Neuronal stem cell (in vitro differentiated cells): ENCODE measurements around the gene FAM171A2.

ENCODE experiments used
- DNase-seq: peaks from one replicate; pipeline ENCODE4 v3.0.0-alpha.2; 2013; ENCODE audit warnings: low spot score
- H2AFZ ChIP-seq: one replicate; pipeline ENCODE4 v1.6.1; 2013; ENCODE audit warnings: mild to moderate bottlenecking, low read length, inconsistent platforms
- H2AK5ac ChIP-seq: 2 replicates; pipeline ENCODE4 v1.6.1; 2013; ENCODE audit warnings: low read depth, mild to moderate bottlenecking, inconsistent platforms, low read length, moderate library complexity, mixed read lengths
- H2BK120ac ChIP-seq: 2 replicates; pipeline ENCODE4 v1.6.1; 2013; ENCODE audit warnings: low read depth, mild to moderate bottlenecking, inconsistent platforms, low read length, moderate library complexity, mixed read lengths
- H2BK12ac ChIP-seq: one replicate; pipeline ENCODE4 v1.6.1; 2013; ENCODE audit warnings: low read length, inconsistent platforms
- H2BK15ac ChIP-seq: 2 replicates; pipeline ENCODE4 v1.6.1; 2013; ENCODE audit warnings: mild to moderate bottlenecking, low read length, inconsistent platforms, mixed read lengths
- H2BK5ac ChIP-seq: one replicate; pipeline ENCODE4 v1.6.1; 2013; ENCODE audit warnings: inconsistent platforms, mild to moderate bottlenecking, low read length, moderate library complexity
- H3K14ac ChIP-seq: one replicate; pipeline ENCODE4 v1.6.1; 2013; ENCODE audit warnings: low read length, inconsistent platforms
- H3K18ac ChIP-seq: 2 replicates; pipeline ENCODE4 v1.6.1; 2013; ENCODE audit warnings: low read length, inconsistent platforms
- H3K23ac ChIP-seq: 2 replicates; pipeline ENCODE4 v1.6.1; 2013; ENCODE audit warnings: low read depth, mild to moderate bottlenecking, mixed read lengths, low read length, inconsistent platforms; ENCODE audit not compliant: poor library complexity
- H3K27ac ChIP-seq: replicated peaks from 3 replicates; pipeline ENCODE4 v1.5.1; 2013; ENCODE audit warnings: low read length, inconsistent platforms
- H3K27me3 ChIP-seq, 3 experiments: 2 replicates each; pipeline ENCODE4 v1.6.1; 2013; ENCODE audit warnings: low read length in 3 of 3, mild to moderate bottlenecking in 2 of 3, inconsistent platforms in 1 of 3, low read depth in 1 of 3, mixed read lengths in 1 of 3, moderate library complexity in 1 of 3; ENCODE audit not compliant: control insufficient read depth in 3 of 3, insufficient read depth in 3 of 3
- H3K36me3 ChIP-seq, 2 donors: replicated peaks in 1 of 2; 2 replicates each; pipeline ENCODE4 v1.6.1; 2013; ENCODE audit warnings: low read length in 2 of 2; ENCODE audit not compliant: control insufficient read depth in 2 of 2, insufficient read depth in 2 of 2
- H3K4ac ChIP-seq: 2 replicates; pipeline ENCODE4 v1.6.1; 2013; ENCODE audit warnings: inconsistent platforms, mild to moderate bottlenecking, low read length, moderate library complexity
- H3K4me1 ChIP-seq, 2 donors: 1 replicate in 1 of 2; 2 replicates in 1 of 2; pipeline ENCODE4 v1.6.1; 2013; ENCODE audit warnings: low read length in 2 of 2, low read depth in 1 of 2; ENCODE audit not compliant: control insufficient read depth in 2 of 2, insufficient read depth in 1 of 2
- H3K4me2 ChIP-seq: one replicate; pipeline ENCODE4 v1.6.1; 2013; ENCODE audit warnings: mild to moderate bottlenecking, low read length, inconsistent platforms; ENCODE audit not compliant: insufficient read depth, poor library complexity, severe bottlenecking
- H3K4me3 ChIP-seq, 2 donors: 2 replicates each; pipeline ENCODE4 v1.5.1; 2013; ENCODE audit warnings: low read length in 2 of 2, mild to moderate bottlenecking in 2 of 2, inconsistent platforms in 1 of 2, moderate library complexity in 1 of 2
- H3K79me1 ChIP-seq: one replicate; pipeline ENCODE4 v1.6.1; 2013; ENCODE audit warnings: low read depth, mild to moderate bottlenecking, inconsistent platforms, low read length, moderate library complexity
- H3K9ac ChIP-seq: one replicate; pipeline ENCODE4 v1.6.1; 2013; ENCODE audit warnings: mild to moderate bottlenecking, low read depth, low read length, inconsistent platforms; ENCODE audit not compliant: poor library complexity
- H3K9me3 ChIP-seq, 2 donors: replicated peaks in 1 of 2; 2 replicates each; pipeline versions ENCODE3 to v1.6.1; 2013; ENCODE audit warnings: low read length in 2 of 2, mild to moderate bottlenecking in 2 of 2, inconsistent platforms in 1 of 2, low read depth in 1 of 2, mixed read lengths in 1 of 2, moderate library complexity in 1 of 2; ENCODE audit not compliant: control insufficient read depth in 2 of 2, insufficient read depth in 1 of 2
- H4K8ac ChIP-seq: one replicate; pipeline ENCODE4 v1.6.1; 2013; ENCODE audit warnings: low read depth, mild to moderate bottlenecking, inconsistent platforms, low read length, moderate library complexity
- H4K91ac ChIP-seq: one replicate; pipeline ENCODE4 v1.6.1; 2013; ENCODE audit warnings: low read length, low read depth, mild to moderate bottlenecking, inconsistent platforms; ENCODE audit not compliant: poor library complexity
- WGBS, 2 donors: extraction: QIAGEN DNeasy Blood & Tissue Kit; methylation state at CpG; one replicate each; pipeline ENCODE4 v1.1.7; 2013; ENCODE audit warnings: missing lambda C conversion rate in 2 of 2, mixed read lengths in 1 of 2; ENCODE audit not compliant: insufficient read length in 2 of 2, insufficient replicate concordance in 1 of 2; ENCODE audit errors: extremely low coverage in 2 of 2; 5-methylcytosine and 5-hydroxymethylcytosine counted together

Gene FAM171A2

DNA sequence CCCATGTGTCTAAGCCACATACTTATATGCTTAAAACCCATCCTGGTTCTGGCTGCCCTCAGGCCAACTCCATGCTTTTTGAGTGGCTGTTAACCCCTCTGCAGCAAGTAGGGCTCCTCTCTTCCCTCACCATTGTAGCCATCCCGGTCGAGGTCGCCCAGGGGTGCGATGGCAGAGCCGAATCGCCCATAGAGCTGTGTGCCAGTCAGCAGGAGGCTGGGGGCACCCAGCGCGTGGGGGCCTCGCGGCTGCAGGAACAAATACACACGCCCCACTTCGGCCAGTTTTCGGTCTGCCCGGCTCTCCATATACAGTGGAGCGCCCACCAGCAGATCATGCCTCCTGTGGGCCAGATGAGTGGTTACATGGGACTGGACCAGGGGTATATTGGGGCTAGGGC, 19.7 kb upstream of the FAM171A2 start:
- Histone ChIP-seq H3K14ac (no peak overlapping the region), H3K18ac (no peak overlapping the region), H3K4me2 (no peak overlapping the region), H3K4me1 (peaks cover 8 to 13% of the 10 kb centered on the region in 2 donors), H3K9me3 (no peaks in the 10 kb centered on the region), H2BK5ac (no peak overlapping the region), H3K4ac (no peak overlapping the region), H4K91ac (no peak overlapping the region), H3K79me1 (no peaks in the 10 kb centered on the region), H2BK120ac (no peak overlapping the region), H2BK15ac (no peak overlapping the region), H4K8ac (no peak overlapping the region), H3K23ac (peak overlapping the region; percentile 14), H3K9ac (no peak overlapping the region), H3K36me3 (no peaks in the 10 kb centered on the region), H2AK5ac (no peak overlapping the region), H3K27ac (no peak overlapping the region), H2BK12ac (no peak overlapping the region), H3K4me3 (no peak overlapping the region), H2AFZ (no peak overlapping the region), H3K27me3 (peaks cover 2 to 30% (median 26%) of the 10 kb centered on the region in 3 experiments)
- no peak for DNase-seq
- no CpG with 5 or more reads among the region's 15 CpGs for WGBS, 2 donors

DNA sequence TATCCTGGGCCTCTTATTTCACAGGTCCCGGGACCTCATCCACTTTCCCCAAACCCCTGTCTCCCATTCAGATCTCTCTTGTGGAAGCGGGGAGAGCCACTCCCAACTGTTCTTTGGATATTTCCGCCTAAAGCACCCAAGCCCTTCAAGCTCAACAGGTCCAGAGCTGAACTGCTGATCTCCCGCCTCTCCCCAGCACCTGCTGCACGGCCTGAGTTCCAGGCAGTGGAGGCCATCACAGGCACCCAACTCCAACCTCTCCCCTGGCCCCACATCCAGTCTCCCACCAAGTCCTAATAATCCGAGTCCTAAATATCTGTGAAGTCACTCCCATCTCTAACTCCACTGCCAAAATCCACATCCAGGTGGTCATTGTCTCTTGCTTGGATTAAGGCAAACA, 19.3 kb upstream of the FAM171A2 start:
- Histone ChIP-seq H4K91ac (no peak overlapping the region), H4K8ac (no peak overlapping the region), H3K4me1 (peaks cover 8 to 13% of the 10 kb centered on the region in 2 donors), H3K4me2 (no peak overlapping the region), H3K9ac (no peak overlapping the region), H2BK12ac (no peak overlapping the region), H3K27me3 (peaks cover 2 to 30% (median 26%) of the 10 kb centered on the region in 3 experiments), H3K79me1 (no peaks in the 10 kb centered on the region), H3K18ac (no peak overlapping the region), H3K27ac (no peak overlapping the region), H3K14ac (no peak overlapping the region), H3K4ac (no peak overlapping the region), H3K23ac (no peak overlapping the region), H2AFZ (no peak overlapping the region), H3K4me3 (no peak overlapping the region), H2BK5ac (no peak overlapping the region), H2AK5ac (no peak overlapping the region), H2BK15ac (no peak overlapping the region), H2BK120ac (no peak overlapping the region), H3K9me3 (no peaks in the 10 kb centered on the region), H3K36me3 (no peaks in the 10 kb centered on the region)
- WGBS, 2 donors, result no CpG with 5 or more reads among the region's 6 CpGs
- DNase-seq, result no peak

DNA sequence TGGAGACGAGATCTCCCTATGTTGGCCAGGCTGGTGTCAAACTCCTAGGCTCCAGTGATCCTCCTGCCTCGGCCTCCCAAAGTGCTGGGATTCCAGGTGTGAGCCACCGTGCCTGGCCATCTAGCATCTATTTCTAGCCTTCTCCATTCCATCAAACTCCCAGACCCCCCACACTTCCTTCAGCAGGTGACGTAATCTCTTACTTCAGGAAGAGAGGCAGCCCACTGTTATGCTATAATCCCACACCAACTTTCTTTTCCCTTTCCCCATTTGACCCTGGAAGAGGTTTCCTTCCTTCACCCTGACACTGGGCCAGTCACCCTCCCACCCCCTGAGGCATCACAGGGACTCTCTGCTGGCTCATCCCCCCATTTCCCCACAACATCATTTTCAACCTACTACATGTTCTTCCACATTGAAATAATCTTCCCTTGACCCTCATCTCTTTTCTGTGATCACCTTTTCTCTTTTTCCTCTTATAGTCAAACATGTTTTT, 18.2 kb upstream of the FAM171A2 start:
- H3K18ac ChIP-seq, result no peak overlapping the region
- H3K4ac ChIP-seq, result no peak overlapping the region
- H4K8ac ChIP-seq, result no peak overlapping the region
- H3K9me3 ChIP-seq, result no peaks in the 10 kb centered on the region
- no peak overlapping the region for H2BK15ac ChIP-seq
- H3K36me3 ChIP-seq, result no peaks in the 10 kb centered on the region
- no peak overlapping the region for H4K91ac ChIP-seq
- no peak overlapping the region for H3K27ac ChIP-seq
- no peak for DNase-seq
- H3K9ac ChIP-seq, result no peak overlapping the region
- no peak overlapping the region for H3K23ac ChIP-seq
- WGBS, 2 donors, result no CpG with 5 or more reads among the region's 4 CpGs
- H3K4me3 ChIP-seq, result no peak overlapping the region
- no peak overlapping the region for H3K14ac ChIP-seq
- H3K79me1 ChIP-seq, result no peaks in the 10 kb centered on the region
- H3K4me1 ChIP-seq, result peaks cover 8 to 13% of the 10 kb centered on the region in 2 donors
- no peak overlapping the region for H3K4me2 ChIP-seq
- H2BK120ac ChIP-seq, result no peak overlapping the region
- H2AK5ac ChIP-seq, result no peak overlapping the region
- H2AFZ ChIP-seq, result no peak overlapping the region
- H2BK12ac ChIP-seq, result no peak overlapping the region
- no peak overlapping the region for H2BK5ac ChIP-seq
- H3K27me3 ChIP-seq, result peaks cover 2 to 30% (median 26%) of the 10 kb centered on the region in 3 experiments

DNA sequence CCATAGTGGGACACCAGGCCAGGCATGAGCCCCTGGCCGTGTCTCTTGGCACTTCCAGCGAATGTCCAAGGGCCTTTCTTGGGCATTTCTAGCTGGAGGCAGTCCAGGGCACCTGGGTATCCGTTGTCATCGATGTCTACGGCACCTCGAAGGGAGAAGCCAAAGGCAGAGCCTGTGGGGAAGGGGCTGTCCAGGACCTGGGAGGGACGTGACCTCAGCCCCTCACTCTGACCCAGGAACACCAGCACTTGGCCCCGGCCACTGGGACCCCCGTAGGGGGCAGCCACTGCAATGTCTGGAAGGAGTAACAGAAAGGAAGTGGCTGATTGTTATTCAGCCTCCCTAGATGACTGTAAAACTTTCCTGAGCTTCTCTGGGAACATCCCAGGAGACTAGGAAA, 17.1 kb upstream of the FAM171A2 start:
- Histone ChIP-seq H2AFZ (no peak overlapping the region), H2BK12ac (no peak overlapping the region), H3K4me2 (no peak overlapping the region), H3K9me3 (no peaks in the 10 kb centered on the region), H2BK120ac (no peak overlapping the region), H2BK5ac (no peak overlapping the region), H3K36me3 (no peaks in the 10 kb centered on the region), H3K14ac (no peak overlapping the region), H3K23ac (peak overlapping the region; percentile 6), H4K91ac (no peak overlapping the region), H2BK15ac (no peak overlapping the region), H3K79me1 (no peaks in the 10 kb centered on the region), H3K27me3 (peaks cover under 1 to 26% (median 23%) of the 10 kb centered on the region in 3 experiments), H3K27ac (no peak overlapping the region), H3K4me1 (peaks cover 8 to 11% of the 10 kb centered on the region in 2 donors), H3K4me3 (no peak overlapping the region), H3K9ac (no peak overlapping the region), H4K8ac (no peak overlapping the region), H3K18ac (no peak overlapping the region), H2AK5ac (peak overlapping the region; percentile 4), H3K4ac (no peak overlapping the region)
- DNase-seq, result no peak
- no CpG with 5 or more reads among the region's 9 CpGs for WGBS, 2 donors
